AG09319 (cell line): ENCODE measurements around the gene ATOH7.
"Not testable (repeated sequence)": the region's sequence is repeated elsewhere in the genome, so short reads cannot be mapped to it uniquely, and the experiment has no call there.

Source experiments
- DNase-seq: peaks from one replicate; pipeline ENCODE4 v3.0.0-alpha.2; 2010; ENCODE audit warnings: low read depth; ENCODE audit errors: extremely low read depth
- TF ChIP-seq, protein P1 (sequence below): IDR thresholded peaks from 2 replicates; pipeline ENCODE4 v1.5.1; 2011; ENCODE audit warnings: low read depth, mild to moderate bottlenecking, inconsistent platforms, low read length, moderate library complexity

Gene ATOH7

DNA sequence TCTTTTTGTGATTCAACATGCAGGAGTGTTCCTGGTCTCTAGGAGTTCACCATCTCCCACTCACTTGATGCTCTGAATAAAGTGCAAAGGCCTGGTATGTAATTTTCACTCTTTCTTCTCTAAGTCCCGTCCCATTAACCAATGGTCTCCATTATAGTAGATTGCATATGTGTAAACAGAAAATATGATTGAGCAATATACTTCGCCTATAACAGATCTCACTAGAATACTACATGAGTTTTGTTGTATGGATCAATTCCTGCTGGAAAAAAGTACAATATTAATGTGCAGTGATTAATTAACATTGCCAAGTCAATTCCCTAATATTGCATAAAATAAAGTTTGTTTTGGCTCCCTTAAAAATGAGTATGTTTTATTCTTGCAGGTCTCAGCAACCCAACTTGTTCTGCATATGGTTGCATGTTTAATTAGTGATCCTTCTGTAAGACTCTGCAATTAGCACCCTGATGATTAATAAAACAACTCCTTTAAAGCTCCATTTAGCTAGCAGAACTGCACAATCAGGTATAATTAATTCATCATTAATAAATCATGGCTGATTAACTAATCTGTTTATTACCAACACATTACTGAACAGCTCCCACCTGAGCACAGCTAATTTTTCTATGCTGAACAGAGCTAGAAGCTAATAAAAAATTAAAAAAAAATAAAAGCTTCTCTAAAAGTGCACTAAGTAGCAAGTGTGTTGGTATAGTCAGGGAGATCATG, 37.8 kb upstream of the ATOH7 start:
- no peak for DNase-seq
- TF ChIP-seq, protein P1, sequence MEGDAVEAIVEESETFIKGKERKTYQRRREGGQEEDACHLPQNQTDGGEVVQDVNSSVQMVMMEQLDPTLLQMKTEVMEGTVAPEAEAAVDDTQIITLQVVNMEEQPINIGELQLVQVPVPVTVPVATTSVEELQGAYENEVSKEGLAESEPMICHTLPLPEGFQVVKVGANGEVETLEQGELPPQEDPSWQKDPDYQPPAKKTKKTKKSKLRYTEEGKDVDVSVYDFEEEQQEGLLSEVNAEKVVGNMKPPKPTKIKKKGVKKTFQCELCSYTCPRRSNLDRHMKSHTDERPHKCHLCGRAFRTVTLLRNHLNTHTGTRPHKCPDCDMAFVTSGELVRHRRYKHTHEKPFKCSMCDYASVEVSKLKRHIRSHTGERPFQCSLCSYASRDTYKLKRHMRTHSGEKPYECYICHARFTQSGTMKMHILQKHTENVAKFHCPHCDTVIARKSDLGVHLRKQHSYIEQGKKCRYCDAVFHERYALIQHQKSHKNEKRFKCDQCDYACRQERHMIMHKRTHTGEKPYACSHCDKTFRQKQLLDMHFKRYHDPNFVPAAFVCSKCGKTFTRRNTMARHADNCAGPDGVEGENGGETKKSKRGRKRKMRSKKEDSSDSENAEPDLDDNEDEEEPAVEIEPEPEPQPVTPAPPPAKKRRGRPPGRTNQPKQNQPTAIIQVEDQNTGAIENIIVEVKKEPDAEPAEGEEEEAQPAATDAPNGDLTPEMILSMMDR = no peak

DNA sequence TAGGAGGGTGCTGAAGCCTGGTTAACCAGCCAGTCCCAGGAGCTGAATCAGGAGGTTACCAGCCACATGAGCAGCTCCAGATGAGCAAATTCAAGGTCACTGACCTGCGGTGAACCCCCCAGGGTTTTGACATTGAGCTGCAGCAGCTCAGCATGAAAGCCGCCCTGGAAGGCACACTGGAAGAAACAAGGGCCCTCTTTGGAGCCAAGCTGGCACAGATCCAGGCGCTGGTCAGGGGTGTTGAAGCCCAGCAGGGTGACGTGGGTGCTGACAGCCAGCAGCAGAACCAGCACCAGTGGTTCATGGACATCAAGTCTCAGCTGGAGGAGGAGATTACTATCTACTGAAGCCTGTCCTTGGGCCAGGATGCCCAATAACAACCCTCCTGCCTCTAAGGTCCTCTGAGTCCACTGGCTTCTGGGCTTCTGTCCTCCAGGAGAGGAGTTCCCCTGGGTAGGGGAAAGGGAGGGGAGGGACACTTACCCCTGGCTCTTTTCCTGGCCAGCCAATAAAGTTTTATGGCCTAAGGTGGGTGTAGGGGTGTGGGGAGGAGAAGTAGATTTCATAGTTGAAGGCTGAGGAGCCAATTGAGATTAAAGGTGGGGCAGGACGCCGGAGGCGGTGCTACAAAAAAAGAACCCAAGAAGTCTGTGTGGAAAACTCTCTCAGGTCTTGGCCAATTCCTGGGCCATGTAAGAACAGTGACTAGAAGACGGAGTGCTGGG, 29.4 kb upstream of the ATOH7 start:
- no peak for DNase-seq
- TF ChIP-seq, protein P1 = no peak

DNA sequence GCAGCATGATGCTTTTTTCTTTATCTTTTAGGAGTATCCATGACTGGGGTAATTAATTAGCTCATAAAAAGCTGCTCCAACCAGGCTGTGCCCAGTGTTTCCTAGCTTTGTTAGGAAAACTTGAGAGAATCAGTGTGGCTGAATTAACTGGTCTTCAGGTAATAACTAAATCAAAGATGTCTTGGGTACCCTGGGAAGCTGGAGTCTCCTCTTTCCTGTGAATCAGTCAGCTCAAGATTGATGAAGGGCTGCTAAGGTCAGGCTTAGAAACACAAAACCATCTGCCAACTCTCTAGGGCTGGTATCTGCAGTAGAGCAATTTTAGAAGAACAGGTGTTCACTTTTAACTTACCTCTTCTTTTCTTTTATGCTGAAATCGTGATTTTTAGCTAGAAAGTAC, 21.4 kb upstream of the ATOH7 start:
- no peak for DNase-seq
- TF ChIP-seq, protein P1 = no peak

DNA sequence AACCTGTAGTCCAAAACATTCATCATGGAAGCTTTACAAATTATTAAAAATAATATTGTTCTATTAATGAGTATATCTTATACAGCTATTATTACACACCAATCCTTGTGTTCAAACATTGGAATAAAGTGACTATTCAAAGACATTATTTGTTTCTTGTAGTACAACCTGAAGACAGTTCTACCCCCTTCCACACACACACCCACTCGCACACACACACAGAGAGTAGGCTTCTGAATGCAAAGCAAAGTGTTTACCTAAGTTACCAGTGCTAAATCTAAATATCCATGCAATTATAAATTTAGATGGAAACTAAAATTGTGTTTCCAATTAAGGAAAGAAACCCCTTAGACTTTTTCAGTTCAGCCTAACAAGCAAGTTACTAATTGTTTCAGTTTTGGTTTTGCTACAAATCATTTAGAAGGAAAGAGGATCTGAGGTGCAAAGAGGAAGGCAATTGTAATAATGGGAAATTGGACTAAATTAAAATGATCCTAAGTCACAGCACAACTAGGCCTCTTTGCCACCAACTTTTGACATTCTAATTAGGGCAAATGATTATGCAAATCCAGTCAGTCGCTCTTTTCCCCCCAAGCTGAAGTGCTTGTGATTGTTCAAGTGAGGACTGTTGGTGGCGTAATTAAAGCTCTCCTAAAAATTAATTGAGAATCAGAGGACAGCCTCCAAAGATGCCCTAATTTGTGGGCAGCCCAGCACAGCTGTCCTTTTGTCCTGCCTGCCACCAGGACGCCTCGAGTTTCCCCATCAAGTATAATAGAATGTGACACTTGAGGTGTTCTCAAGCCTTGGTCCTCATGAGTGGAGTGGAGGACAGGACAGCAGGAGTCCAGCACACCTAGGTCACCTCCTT, 19.9 kb upstream of the ATOH7 start:
- no peak for DNase-seq
- TF ChIP-seq, protein P1 = no peak

DNA sequence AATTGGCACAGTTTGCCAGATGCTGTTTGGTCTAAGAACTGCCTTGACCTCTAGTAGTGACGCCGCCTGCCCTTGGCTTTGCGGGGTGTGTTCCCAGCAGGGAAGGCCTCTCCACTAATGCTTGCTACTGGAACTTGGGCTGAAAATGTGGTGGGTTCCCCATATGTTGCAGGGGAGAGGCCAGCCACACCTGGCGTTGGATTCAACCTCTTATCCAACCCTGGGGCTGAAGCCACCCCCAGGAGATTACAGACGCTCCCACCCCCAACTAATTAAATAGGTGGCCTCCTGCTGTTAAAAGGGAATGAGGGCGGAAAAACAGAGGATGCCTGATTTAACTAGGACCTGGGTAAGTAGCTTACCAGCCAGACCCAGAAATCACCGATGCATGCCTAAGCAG, 19.2 kb upstream of the ATOH7 start:
- DNase-seq = no peak
- TF ChIP-seq, protein P1 = no peak

DNA sequence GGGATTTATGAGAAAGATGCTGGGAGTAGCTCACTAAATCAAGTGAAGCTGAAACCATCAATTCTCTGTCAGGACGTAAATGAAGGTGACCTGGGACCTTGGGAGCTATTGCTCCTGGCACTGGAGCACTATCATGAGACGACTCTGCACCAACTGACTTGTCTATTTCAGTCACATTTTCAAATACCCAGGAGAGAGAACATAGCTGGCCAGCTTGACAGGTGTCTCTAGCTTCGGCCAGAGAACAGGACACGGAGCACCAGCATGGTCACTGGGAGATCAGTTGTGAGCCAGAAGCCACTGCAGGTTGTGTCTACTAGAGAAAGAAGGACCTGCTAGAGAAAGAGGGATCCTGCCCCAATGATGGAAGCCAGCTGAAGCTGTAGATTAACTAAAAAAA, 17.4 kb upstream of the ATOH7 start:
- no peak for DNase-seq
- TF ChIP-seq, protein P1 = no peak

DNA sequence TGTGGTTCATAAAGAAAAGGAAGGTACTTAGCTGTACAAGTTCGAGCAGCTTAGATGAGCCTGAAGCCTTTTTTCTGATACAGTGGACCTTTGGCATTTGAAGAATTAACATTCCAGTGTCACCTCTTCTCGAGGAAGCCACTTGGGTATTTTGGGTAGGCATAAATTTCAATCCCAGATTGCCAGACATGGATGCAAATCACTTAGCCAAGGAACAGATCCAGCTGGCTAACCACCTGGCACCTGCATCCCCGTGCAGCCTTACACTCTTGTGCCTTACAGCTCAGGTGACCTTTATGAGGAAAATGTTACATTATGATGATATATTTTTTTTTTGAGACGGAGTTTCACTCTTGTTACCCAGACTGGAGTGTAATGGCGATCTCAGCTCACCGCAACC, 16.0 kb upstream of the ATOH7 start:
- no peak for DNase-seq
- TF ChIP-seq, protein P1 = no peak

DNA sequence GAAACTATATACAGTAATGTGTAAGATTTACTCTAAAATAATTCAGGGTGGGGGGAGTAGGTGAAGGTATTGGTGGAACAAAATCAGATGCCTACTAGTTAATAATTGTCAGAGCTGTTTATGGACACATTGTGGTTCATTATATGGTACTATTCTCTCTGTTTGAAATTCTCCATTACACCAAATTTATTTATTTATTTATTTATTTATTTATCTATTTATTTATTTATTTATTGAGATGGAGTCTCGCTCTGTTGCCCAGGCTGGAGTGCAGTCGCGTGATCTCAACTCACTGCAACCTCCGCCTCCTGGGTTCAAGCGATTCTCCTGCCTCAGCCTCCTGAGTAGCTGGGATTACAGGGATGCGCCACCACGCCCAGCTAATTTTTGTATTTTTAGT, 14.5 kb upstream of the ATOH7 start:
- DNase-seq = not testable (repeated sequence)
